Uterus (tissue), 4 donors: ENCODE results near the gene TMC8. TPM values are rescaled to one million over a fixed set of nuclear protein-coding genes. Genes with fewer than 3 reads are reported as not detected.

Experiments
- DNase-seq, 2 donors: peaks; one replicate each; pipeline ENCODE4 v3.0.0-alpha.2; 2019 to 2020
- H3K27ac ChIP-seq, 2 donors: fragments of 200-600 bp; sonication (generic); 1 replicate in 1 of 2; 2 replicates in 1 of 2; pipeline ENCODE4 v1.5.1; 2016 to 2018
- H3K27me3 ChIP-seq, 2 donors: fragments of 200-600 bp; sonication (generic); one replicate each; pipeline ENCODE4 v1.5.1; 2018 to 2019; ENCODE audit warnings: control low read depth in 1 of 2
- H3K36me3 ChIP-seq, 2 donors: fragments of 200-600 bp; sonication (generic); one replicate each; pipeline ENCODE4 v1.5.1; 2019; ENCODE audit warnings: control low read depth in 1 of 2
- H3K4me1 ChIP-seq, 2 donors: fragments of 200-600 bp; sonication (generic); one replicate each; pipeline ENCODE4 v1.5.1; 2018 to 2019; ENCODE audit warnings: control low read depth in 1 of 2
- H3K4me3 ChIP-seq, 2 donors: fragments of 200-600 bp; sonication (generic); 1 replicate in 1 of 2; 2 replicates in 1 of 2; pipeline ENCODE4 v1.5.1; 2018 to 2019; ENCODE audit warnings: mild to moderate bottlenecking in 1 of 2
- H3K9me3 ChIP-seq, 2 donors: fragments of 200-600 bp; sonication (generic); one replicate each; pipeline ENCODE4 v1.5.1; 2019; ENCODE audit warnings: control low read depth in 1 of 2
- POLR2A ChIP-seq, 2 donors: fragments of 450-650 bp; IDR thresholded peaks; one replicate each; pipeline ENCODE4 v1.6.1; 2016; ENCODE audit warnings: antibody characterized with exemption in 2 of 2, mild to moderate bottlenecking in 1 of 2, moderate library complexity in 1 of 2
- intact Hi-C: fragments of 100-400 bp; cut with DNase I; formaldehyde crosslinking; loops from one replicate; pipeline ENCODE4 v1.15.1; 2023; ENCODE audit warnings: low total_unique reads
- total RNA-seq, 4 donors: library from RNA; depleted of rRNA in 3 of 4; stranded (reverse); fragments of >200 nt in 3 of 4; gene quantifications; one replicate each; pipeline versions ENCODE4 v1.1.0 to v1.2.4, GENCODE V29; 2014 to 2023
- TF ChIP-seq, protein P1 (sequence below), 4 experiments: fragments of 200-600 bp in 2 of 4; fragments of 450-650 bp in 2 of 4; sonication (generic) in 2 of 4; IDR thresholded peaks; one replicate each; pipeline ENCODE4 v1.5.1; 2016 to 2019; ENCODE audit warnings: antibody characterized with exemption in 4 of 4, mild to moderate bottlenecking in 2 of 4, moderate library complexity in 1 of 4
- donor health status: DM: yes; HTN: yes; CAD: no.

Gene TMC8
- total RNA-seq, 4 donors from 2014 or later: 0.51 to 20.1 (median 3.1) TPM

DNA sequence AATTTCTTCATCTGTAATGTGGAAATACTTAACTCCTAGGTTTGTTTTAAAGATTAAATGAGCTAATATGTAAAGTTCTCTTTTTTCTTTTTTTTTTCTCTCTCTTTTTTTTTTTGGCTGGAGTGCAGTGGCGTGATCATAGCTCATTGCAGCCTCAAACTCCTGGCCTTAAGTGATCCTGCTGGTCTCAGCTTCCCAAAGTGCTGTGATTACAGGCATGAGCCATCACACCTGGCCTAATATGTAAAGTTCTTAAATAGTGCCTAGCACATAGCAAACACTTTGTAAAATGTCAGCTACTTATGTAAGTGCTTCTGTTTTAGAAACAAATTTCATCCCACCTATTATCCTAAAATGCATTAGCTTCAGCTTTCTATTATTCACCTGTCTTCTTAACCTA, 42.0 kb upstream of the TMC8 start:
- no peak for TF ChIP-seq POLR2A (IDR thresholded peaks at IDR 0.05)
- TF ChIP-seq, protein P1, sequence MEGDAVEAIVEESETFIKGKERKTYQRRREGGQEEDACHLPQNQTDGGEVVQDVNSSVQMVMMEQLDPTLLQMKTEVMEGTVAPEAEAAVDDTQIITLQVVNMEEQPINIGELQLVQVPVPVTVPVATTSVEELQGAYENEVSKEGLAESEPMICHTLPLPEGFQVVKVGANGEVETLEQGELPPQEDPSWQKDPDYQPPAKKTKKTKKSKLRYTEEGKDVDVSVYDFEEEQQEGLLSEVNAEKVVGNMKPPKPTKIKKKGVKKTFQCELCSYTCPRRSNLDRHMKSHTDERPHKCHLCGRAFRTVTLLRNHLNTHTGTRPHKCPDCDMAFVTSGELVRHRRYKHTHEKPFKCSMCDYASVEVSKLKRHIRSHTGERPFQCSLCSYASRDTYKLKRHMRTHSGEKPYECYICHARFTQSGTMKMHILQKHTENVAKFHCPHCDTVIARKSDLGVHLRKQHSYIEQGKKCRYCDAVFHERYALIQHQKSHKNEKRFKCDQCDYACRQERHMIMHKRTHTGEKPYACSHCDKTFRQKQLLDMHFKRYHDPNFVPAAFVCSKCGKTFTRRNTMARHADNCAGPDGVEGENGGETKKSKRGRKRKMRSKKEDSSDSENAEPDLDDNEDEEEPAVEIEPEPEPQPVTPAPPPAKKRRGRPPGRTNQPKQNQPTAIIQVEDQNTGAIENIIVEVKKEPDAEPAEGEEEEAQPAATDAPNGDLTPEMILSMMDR (IDR thresholded peaks at IDR 0.05): no peak
- intact Hi-C loops: no loop called here
- Histone ChIP-seq H3K4me1 (no peaks in the 10 kb centered on the region), H3K27ac (no peak overlapping the region), H3K27me3 (no peaks in the 10 kb centered on the region), H3K9me3 (no peaks in the 10 kb centered on the region), H3K36me3 (no peaks in the 10 kb centered on the region), H3K4me3 (no peak overlapping the region)
- DNase-seq: no peak

DNA sequence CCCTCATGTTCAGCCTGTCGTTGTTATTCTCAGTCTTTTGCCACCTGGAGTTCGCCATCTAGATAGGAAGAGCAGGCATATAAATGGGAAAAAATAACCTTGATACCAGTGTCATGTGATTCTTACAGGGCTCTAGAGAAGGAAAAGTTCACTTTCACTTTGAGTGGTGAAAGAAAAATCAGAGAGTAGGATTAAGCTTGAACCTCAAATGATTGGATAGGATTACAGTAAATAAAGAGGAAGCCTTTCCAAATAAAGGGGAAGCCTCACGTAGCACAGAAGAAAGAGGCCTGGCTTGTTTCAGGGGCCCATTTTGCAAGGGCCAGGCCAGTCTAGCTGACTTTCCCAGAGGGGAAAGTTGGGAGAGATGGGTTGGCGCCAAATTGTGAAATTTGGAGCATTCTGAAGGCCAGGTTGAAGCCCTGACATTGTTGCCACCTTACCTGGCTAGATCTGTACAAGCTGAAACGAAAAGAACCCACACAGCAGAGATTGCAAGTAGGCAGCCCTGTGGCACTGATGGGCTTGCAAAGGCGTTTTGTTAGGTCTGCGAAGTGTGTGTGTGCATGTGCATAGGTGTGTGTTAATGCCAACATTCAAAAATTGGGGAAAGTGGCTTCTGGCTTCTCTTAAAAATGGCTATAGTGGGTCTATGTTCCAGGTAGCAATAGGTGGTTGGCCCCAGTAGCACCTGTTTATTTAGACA, 40.8 kb upstream of the TMC8 start:
- H3K27ac ChIP-seq: no peak overlapping the region
- TF ChIP-seq POLR2A (IDR thresholded peaks at IDR 0.05): no peak
- TF ChIP-seq, protein P1 (IDR thresholded peaks at IDR 0.05): no peak
- H3K27me3 ChIP-seq: no peaks in the 10 kb centered on the region
- H3K36me3 ChIP-seq: no peaks in the 10 kb centered on the region
- no peak overlapping the region for H3K4me3 ChIP-seq
- DNase-seq: no peak
- no peaks in the 10 kb centered on the region for H3K4me1 ChIP-seq
- intact Hi-C loops: no loop called here
- H3K9me3 ChIP-seq: no peaks in the 10 kb centered on the region

DNA sequence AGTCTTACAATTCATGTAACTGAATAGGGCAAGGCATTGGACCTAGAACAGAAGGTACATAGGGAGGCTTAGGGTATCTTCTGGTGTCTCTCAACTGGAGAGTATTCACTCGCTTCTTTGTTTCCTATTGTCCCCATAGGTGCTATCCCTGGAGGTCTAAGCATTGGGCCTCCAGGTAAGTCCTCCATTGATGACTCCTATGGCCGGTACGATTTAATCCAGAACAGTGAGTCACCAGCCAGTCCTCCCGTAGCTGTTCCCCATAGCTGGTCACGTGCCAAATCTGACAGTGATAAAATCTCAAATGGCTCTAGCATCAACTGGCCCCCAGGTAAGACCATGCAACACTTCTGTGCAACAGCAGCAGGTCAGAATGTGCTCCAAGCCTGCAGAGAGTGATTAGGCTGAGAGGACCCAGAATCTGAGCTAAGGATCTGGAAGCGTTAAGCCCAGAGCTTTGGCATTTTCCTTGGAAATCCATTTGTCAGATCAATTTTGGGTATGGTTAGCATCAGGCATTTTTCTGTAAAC, 37.7 kb upstream of the TMC8 start:
- intact Hi-C loops: no loop called here
- Histone ChIP-seq H3K27me3 (no peaks in the 10 kb centered on the region), H3K4me3 (no peak overlapping the region), H3K36me3 (no peaks in the 10 kb centered on the region), H3K4me1 (no peaks in the 10 kb centered on the region), H3K27ac (no peak overlapping the region), H3K9me3 (no peaks in the 10 kb centered on the region)
- DNase-seq: no peak
- TF ChIP-seq, protein P1 (IDR thresholded peaks at IDR 0.05): no peak
- TF ChIP-seq POLR2A (IDR thresholded peaks at IDR 0.05): no peak

DNA sequence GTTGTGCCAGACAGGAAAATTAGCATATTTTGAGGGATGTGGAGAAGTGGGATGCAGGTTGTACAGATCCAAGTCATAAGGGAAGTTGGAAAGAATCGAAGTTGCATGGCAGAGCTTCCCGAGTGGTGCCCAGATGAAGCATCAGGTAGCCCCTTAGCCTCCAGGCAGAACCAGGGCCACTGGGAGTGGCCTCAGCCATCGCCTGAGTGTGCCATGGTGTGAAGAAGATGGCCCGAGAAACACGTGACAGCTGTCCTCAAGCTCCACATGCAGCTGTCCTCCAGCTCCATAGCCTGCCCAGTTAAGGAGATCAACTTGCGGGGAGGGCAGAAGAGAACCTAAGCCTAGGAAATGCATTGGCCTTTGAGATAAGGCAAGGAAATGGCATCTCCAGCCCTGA, 35.5 kb upstream of the TMC8 start:
- intact Hi-C loops: loop anchor here (5.0 kb wide), 1 partner anchor 733 kb away; no protein-coding TSS in a partner anchor
- DNase-seq: no peak
- TF ChIP-seq, protein P1 (IDR thresholded peaks at IDR 0.05): no peak
- TF ChIP-seq POLR2A (IDR thresholded peaks at IDR 0.05): no peak
- Histone ChIP-seq H3K9me3 (no peaks in the 10 kb centered on the region), H3K4me1 (no peaks in the 10 kb centered on the region), H3K4me3 (no peak overlapping the region), H3K27ac (no peak overlapping the region), H3K27me3 (no peaks in the 10 kb centered on the region), H3K36me3 (no peaks in the 10 kb centered on the region)

DNA sequence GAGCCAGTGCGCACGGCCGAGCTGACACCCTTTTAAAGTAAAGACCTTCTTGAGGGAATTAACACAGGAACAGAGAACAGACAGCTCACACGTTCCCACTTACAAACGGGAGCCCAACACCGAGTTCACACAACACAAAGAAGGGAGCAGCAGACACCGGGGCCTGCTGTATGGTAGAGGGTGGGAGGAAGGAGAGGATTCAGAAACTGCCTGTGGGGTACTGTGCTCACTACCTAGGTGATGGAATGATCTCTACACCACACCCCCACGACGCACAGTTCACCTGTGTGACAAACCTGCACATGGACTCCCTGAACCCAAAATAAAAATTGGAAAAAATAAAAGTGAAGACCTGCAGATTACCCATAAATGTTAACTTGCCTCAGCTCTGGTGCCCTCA, 34.5 kb upstream of the TMC8 start:
- intact Hi-C loops: loop anchor here (5.0 kb wide), 1 partner anchor 734 kb away; no protein-coding TSS in a partner anchor

More for the DNA sequence above, 34.5 kb upstream of the TMC8 start:
- TF ChIP-seq, protein P1 (IDR thresholded peaks at IDR 0.05): no peak
- no peak for TF ChIP-seq POLR2A (IDR thresholded peaks at IDR 0.05)
- Histone ChIP-seq H3K9me3 (no peaks in the 10 kb centered on the region), H3K27ac (no peak overlapping the region), H3K27me3 (no peaks in the 10 kb centered on the region), H3K4me3 (no peak overlapping the region), H3K4me1 (no peaks in the 10 kb centered on the region), H3K36me3 (no peaks in the 10 kb centered on the region)
- no peak for DNase-seq
